Suprapubic skin (tissue), 3 donors: ENCODE measurements around the gene EEF1AKMT2.

Experiments used
- POLR2A ChIP-seq, 2 donors: fragments of 450-650 bp; IDR thresholded peaks; one replicate each; pipeline ENCODE4 v1.6.1; 2017; ENCODE audit warnings: antibody characterized with exemption in 2 of 2, mild to moderate bottlenecking in 2 of 2, moderate library complexity in 2 of 2
- TF ChIP-seq, protein P1 (sequence below), 2 donors: fragments of 200-600 bp in 1 of 2; fragments of 450-650 bp in 1 of 2; sonication (generic) in 1 of 2; IDR thresholded peaks; one replicate each; pipeline ENCODE4 v1.5.1; 2016 to 2019; ENCODE audit warnings: antibody characterized with exemption in 2 of 2, mild to moderate bottlenecking in 1 of 2, moderate library complexity in 1 of 2

DNA sequence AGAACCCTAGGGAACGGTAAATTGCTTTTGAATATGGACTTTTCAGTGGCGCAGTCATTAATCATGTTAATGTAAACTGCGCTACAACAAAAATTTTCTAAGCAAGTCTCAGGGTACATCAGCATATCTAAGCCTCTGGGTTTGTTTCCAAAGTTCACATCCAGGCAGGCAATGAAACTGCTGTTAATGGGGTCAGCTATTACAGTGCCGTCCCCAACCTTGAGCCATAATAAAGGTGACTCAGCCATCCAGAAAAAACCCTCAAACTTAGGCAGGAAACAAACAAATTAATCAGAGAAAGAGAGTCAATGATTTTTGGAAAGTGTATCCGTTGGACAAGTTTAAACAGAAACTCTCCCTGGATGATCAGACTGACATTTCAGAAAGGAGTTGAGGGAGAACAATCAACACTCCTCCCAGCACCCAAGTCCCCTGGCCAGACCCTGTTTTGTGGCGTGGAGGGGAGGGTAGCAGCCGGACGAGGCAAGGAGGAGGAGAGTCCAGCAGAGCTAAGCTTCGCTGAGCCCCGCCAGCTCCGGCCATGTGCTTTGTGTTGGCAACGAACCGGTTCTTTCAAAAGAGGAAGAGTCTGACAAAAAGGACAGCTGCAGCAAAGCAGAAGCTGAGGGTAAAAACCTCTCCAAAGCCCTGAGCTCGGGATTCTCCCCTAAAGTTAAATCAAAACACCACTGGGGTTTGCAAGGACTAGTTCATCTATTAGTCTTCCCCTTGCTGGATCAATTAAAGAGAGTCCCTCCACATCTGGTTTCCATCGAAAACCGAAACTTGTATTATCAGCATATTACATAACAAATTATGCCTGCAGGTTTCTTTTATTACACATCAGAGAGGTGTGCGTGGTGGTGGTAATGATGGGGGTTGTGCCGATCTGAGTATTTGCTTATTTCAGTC is 51.1 kb downstream of the EEF1AKMT2 start:
- TF ChIP-seq, protein P1, sequence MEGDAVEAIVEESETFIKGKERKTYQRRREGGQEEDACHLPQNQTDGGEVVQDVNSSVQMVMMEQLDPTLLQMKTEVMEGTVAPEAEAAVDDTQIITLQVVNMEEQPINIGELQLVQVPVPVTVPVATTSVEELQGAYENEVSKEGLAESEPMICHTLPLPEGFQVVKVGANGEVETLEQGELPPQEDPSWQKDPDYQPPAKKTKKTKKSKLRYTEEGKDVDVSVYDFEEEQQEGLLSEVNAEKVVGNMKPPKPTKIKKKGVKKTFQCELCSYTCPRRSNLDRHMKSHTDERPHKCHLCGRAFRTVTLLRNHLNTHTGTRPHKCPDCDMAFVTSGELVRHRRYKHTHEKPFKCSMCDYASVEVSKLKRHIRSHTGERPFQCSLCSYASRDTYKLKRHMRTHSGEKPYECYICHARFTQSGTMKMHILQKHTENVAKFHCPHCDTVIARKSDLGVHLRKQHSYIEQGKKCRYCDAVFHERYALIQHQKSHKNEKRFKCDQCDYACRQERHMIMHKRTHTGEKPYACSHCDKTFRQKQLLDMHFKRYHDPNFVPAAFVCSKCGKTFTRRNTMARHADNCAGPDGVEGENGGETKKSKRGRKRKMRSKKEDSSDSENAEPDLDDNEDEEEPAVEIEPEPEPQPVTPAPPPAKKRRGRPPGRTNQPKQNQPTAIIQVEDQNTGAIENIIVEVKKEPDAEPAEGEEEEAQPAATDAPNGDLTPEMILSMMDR (IDR thresholded peaks at IDR 0.05), result no peak
- TF ChIP-seq POLR2A (IDR thresholded peaks at IDR 0.05), result no peak
